Measurements from ENCODE around the gene MRPL44. TPM values are rescaled to one million over a fixed set of nuclear protein-coding genes. Genes with fewer than 3 reads are reported as not detected.

Gene MRPL44
- total RNA-seq, 1 donor from 2014 or later, result 20.7 TPM

- ATAC-seq, result no peak
- Histone ChIP-seq H3K27me3 (ENCODE audit: low read depth) (no peaks in the 10 kb centered on the region), H3K4me3 (no peak overlapping the region), H3K9me3 (no peaks in the 10 kb centered on the region), H3K27ac (no peak overlapping the region), H3K36me3 (no peaks in the 10 kb centered on the region), H3K4me1 (no peaks in the 10 kb centered on the region)
- intact Hi-C loops (cut with DNase I), result no loop called here
- no peak for DNase-seq
- no peak for TF ChIP-seq CTCF (IDR thresholded peaks at IDR 0.05)
Measured at GRCh38 chr2:223978451-223978850, 21.2 kb downstream of the MRPL44 start.

- ATAC-seq, result no peak
- TF ChIP-seq CTCF (IDR thresholded peaks at IDR 0.05), result no peak
- H3K36me3 ChIP-seq, result no peaks in the 10 kb centered on the region
- no peaks in the 10 kb centered on the region for H3K9me3 ChIP-seq
- intact Hi-C loops (cut with DNase I), result no loop called here
- no peak overlapping the region for H3K4me3 ChIP-seq
- H3K27me3 ChIP-seq (ENCODE audit: low read depth), result no peaks in the 10 kb centered on the region
- H3K4me1 ChIP-seq, result no peaks in the 10 kb centered on the region
- DNase-seq, result no peak
- no peak overlapping the region for H3K27ac ChIP-seq
Measured at GRCh38 chr2:223979730-223980396, 22.6 kb downstream of the MRPL44 start.

- Histone ChIP-seq H3K4me1 (no peaks in the 10 kb centered on the region), H3K36me3 (no peaks in the 10 kb centered on the region), H3K9me3 (no peaks in the 10 kb centered on the region), H3K27ac (no peak overlapping the region), H3K4me3 (no peak overlapping the region), H3K27me3 (ENCODE audit: low read depth) (no peaks in the 10 kb centered on the region)
- intact Hi-C loops (cut with DNase I), result no loop called here
- ATAC-seq, result no peak
- DNase-seq, result no peak
- TF ChIP-seq CTCF (IDR thresholded peaks at IDR 0.05), result no peak
Measured at GRCh38 chr2:223980397-223980735, 23.1 kb downstream of the MRPL44 start.

- no peak for TF ChIP-seq CTCF (IDR thresholded peaks at IDR 0.05)
- intact Hi-C loops (cut with DNase I), result no loop called here
- no peaks in the 10 kb centered on the region for H3K27me3 ChIP-seq (ENCODE audit: low read depth)
- H3K36me3 ChIP-seq, result no peaks in the 10 kb centered on the region
- H3K9me3 ChIP-seq, result no peaks in the 10 kb centered on the region
- no peak for ATAC-seq
- no peaks in the 10 kb centered on the region for H3K4me1 ChIP-seq
- no peak for DNase-seq
- no peak overlapping the region for H3K4me3 ChIP-seq
- H3K27ac ChIP-seq, result no peak overlapping the region
Measured at GRCh38 chr2:223980803-223981202, 23.5 kb downstream of the MRPL44 start.

GRCh38 chr2:223981241-223981640 lies 24.0 kb downstream of the MRPL44 start:
- ATAC-seq, result no peak
- no peak overlapping the region for H3K27ac ChIP-seq
- intact Hi-C loops (cut with DNase I), result no loop called here

More at GRCh38 chr2:223981241-223981640, 24.0 kb downstream of the MRPL44 start:
- no peak for TF ChIP-seq CTCF (IDR thresholded peaks at IDR 0.05)
- no peaks in the 10 kb centered on the region for H3K4me1 ChIP-seq
- no peak for DNase-seq
- H3K9me3 ChIP-seq, result no peaks in the 10 kb centered on the region
- H3K36me3 ChIP-seq, result no peaks in the 10 kb centered on the region
- no peak overlapping the region for H3K4me3 ChIP-seq
- no peaks in the 10 kb centered on the region for H3K27me3 ChIP-seq (ENCODE audit: low read depth)
